HepG2 (cell line): Measurements from ENCODE around the gene CYB5A. TPM values are rescaled to one million over a fixed set of nuclear protein-coding genes. Genes with fewer than 3 reads are reported as not detected.

Experiments
- ASH2L ChIP-seq: fragments of 300-600, 200-600 bp; sonication (generic); IDR thresholded peaks from 2 replicates; pipeline ENCODE4 v1.7.0; 2017; ENCODE audit warnings: low read depth, mild to moderate bottlenecking, moderate library complexity, mixed read lengths, low read length; ENCODE audit not compliant: insufficient read length
- CEBPG ChIP-seq: IDR thresholded peaks from 2 replicates; pipeline ENCODE4 v1.6.1; 2016
- EHMT2 ChIP-seq: fragments of 200-600 bp; sonication (generic); IDR thresholded peaks from 2 replicates; pipeline ENCODE4 v1.7.0; 2017; ENCODE audit warnings: antibody characterized with exemption, low read depth, low read length, borderline replicate concordance
- HDAC1 ChIP-seq: sonication (generic); formaldehyde crosslinking; IDR thresholded peaks from 2 replicates; pipeline ENCODE4 v1.5.1; 2020; ENCODE audit warnings: mild to moderate bottlenecking, missing genetic modification reagents
- KAT2B ChIP-seq: fragments of 150-350 bp; IDR thresholded peaks from 2 replicates; pipeline ENCODE4 v1.6.1; 2014; ENCODE audit warnings: low read depth, low read length, borderline replicate concordance
- KLF11 ChIP-seq: IDR thresholded peaks from 2 replicates; pipeline ENCODE4 v1.6.1; 2016; ENCODE audit warnings: missing compliant biosample characterization
- NCOA2 ChIP-seq: sonication (generic); formaldehyde crosslinking; IDR thresholded peaks from 2 replicates; pipeline ENCODE4 v1.8.0; 2022; ENCODE audit warnings: inconsistent platforms
- POLR2G ChIP-seq: fragments of 200-400 bp; formaldehyde crosslinking; IDR thresholded peaks from 2 replicates; pipeline ENCODE4 v1.6.1; 2018; ENCODE audit warnings: mild to moderate bottlenecking, low read depth, low read length, moderate library complexity
- RXRA ChIP-seq: sonication (generic); formaldehyde crosslinking; IDR thresholded peaks from 2 replicates; pipeline ENCODE4 v1.5.1; 2020; ENCODE audit warnings: missing genetic modification reagents
- RXRB ChIP-seq: IDR thresholded peaks from 2 replicates; pipeline ENCODE4 v1.6.1; 2016; ENCODE audit warnings: borderline replicate concordance, missing genetic modification reagents, missing compliant biosample characterization
- SCMH1 ChIP-seq: sonication (generic); formaldehyde crosslinking; IDR thresholded peaks from 2 replicates; pipeline ENCODE4 v1.9.0; 2021; ENCODE audit warnings: missing genetic modification reagents, mild to moderate bottlenecking, borderline replicate concordance
- SMAD1 ChIP-seq: sonication (generic); formaldehyde crosslinking; IDR thresholded peaks from 2 replicates; pipeline ENCODE4 v1.4.0; 2020; ENCODE audit warnings: missing genetic modification reagents, low read depth, mild to moderate bottlenecking, borderline replicate concordance
- U2AF1 ChIP-seq: fragments of 200-400 bp; formaldehyde crosslinking; optimal IDR thresholded peaks from 2 replicates; pipeline ENCODE3; 2017; ENCODE audit warnings: mild to moderate bottlenecking, low read depth, low read length
- ZC3H13 ChIP-seq: sonication (generic); formaldehyde crosslinking; IDR thresholded peaks from 2 replicates; pipeline ENCODE4 v1.8.1; 2023; ENCODE audit warnings: mild to moderate bottlenecking, missing genetic modification reagents, moderate library complexity
- ZFP36L1 ChIP-seq: sonication (generic); formaldehyde crosslinking; IDR thresholded peaks from 2 replicates; pipeline ENCODE4 v1.8.0; 2022; ENCODE audit warnings: mild to moderate bottlenecking, missing genetic modification reagents, moderate library complexity
- ZNF121 ChIP-seq: sonication (generic); formaldehyde crosslinking; IDR thresholded peaks from 2 replicates; pipeline ENCODE4 v1.5.0; 2020; ENCODE audit warnings: mild to moderate bottlenecking, missing genetic modification reagents
- ZNF33B ChIP-seq: sonication (generic); formaldehyde crosslinking; IDR thresholded peaks from 2 replicates; pipeline ENCODE4 v1.5.1; 2020; ENCODE audit warnings: mild to moderate bottlenecking, missing genetic modification reagents
- ZNF382 ChIP-seq: sonication (generic); formaldehyde crosslinking; IDR thresholded peaks from 2 replicates; pipeline ENCODE4 v1.5.0; 2020; ENCODE audit warnings: missing genetic modification reagents, mild to moderate bottlenecking, borderline replicate concordance
- ZNF724P ChIP-seq: sonication (generic); formaldehyde crosslinking; IDR thresholded peaks from 2 replicates; pipeline ENCODE4 v1.8.0; 2022; ENCODE audit warnings: missing genetic modification reagents, borderline replicate concordance
- ZNF841 ChIP-seq: sonication (generic); formaldehyde crosslinking; IDR thresholded peaks from 2 replicates; pipeline ENCODE4 v1.8.1; 2023; ENCODE audit warnings: missing genetic modification reagents, borderline replicate concordance
- polyA plus RNA-seq, 8 experiments: library from polyadenylated mRNA; depleted of rRNA in 3 of 8; stranded (reverse) in 7 of 8; unstranded in 1 of 8; fragments of >200 nt; fragmentation: Illumina TruSeq in 4 of 8; extraction: Trizol in 4 of 8; gene quantifications; 2 replicates each; pipeline versions ENCODE4 v1.2.1 to v1.2.3, GENCODE V29; 2011 to 2016; ENCODE audit warnings: low read depth in 4 of 8, missing spikeins in 1 of 8, mixed read lengths in 1 of 8; ENCODE audit not compliant: insufficient read depth in 1 of 8
- total RNA-seq, 5 experiments: library from RNA; depleted of rRNA; stranded (reverse); fragments of >200 nt; fragmentation: Illumina TruSeq; extraction: Trizol; gene quantifications; 2 replicates each; pipeline ENCODE4 v1.2.3, GENCODE V29; 2016; ENCODE audit warnings: low read depth in 1 of 5
- TF ChIP-seq, protein P1 (sequence below): IDR thresholded peaks from 2 replicates; pipeline ENCODE4 v1.6.1; 2012; ENCODE audit warnings: low read length, improper control_type of control experiment
- TF ChIP-seq, protein P2 (sequence below): sonication (generic); formaldehyde crosslinking; IDR thresholded peaks from 2 replicates; pipeline ENCODE4 v1.4.0; 2020; ENCODE audit warnings: mild to moderate bottlenecking, missing genetic modification reagents
- TF ChIP-seq, protein P3 (sequence below): sonication (generic); formaldehyde crosslinking; IDR thresholded peaks from 2 replicates; pipeline ENCODE4 v1.4.0; 2020; ENCODE audit warnings: missing genetic modification reagents, borderline replicate concordance
- TF ChIP-seq, protein P4 (sequence below): sonication (generic); formaldehyde crosslinking; IDR thresholded peaks from 2 replicates; pipeline ENCODE4 v1.8.1; 2023; ENCODE audit warnings: mild to moderate bottlenecking, missing genetic modification reagents

CYB5A gene
- total and polyA plus RNA-seq, 2 of the 13 experiments (the other 11 are each of a cell fraction or from before 2014, with no cell fraction given) = 215 to 356 TPM

DNA sequence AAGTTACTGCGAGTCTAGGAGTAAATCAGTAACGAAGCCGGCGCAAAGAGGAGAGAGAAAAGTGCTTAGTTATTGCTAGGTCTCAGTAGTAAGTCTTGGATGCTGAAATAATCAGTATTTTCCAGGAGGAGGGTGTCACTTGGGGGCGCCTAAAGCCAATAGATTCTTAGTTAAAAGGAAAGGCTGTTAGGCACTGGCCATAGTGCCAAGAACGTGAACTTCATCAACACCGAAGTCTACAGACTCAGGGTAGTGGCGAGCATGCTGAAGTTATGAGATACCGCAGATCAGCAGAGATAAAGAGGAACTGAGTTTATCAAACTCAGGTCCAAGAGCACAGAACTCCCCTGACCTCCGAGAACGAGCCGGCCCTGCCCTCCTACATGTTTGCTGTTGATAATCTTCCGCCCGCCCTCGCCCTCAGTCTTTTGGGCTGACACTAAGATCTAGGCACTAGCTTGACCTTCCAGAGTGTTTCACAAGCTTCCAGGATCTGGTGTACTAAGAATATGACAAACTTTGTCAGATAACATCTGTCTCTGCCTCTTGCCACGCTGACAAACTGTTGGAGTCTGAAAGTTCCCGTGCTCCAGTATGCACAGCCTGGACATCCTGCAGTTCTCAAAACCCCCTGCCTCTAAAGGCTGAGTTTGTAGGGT, 49.2 kb downstream of the CYB5A start (continued):
- TF ChIP-seq, protein P1, sequence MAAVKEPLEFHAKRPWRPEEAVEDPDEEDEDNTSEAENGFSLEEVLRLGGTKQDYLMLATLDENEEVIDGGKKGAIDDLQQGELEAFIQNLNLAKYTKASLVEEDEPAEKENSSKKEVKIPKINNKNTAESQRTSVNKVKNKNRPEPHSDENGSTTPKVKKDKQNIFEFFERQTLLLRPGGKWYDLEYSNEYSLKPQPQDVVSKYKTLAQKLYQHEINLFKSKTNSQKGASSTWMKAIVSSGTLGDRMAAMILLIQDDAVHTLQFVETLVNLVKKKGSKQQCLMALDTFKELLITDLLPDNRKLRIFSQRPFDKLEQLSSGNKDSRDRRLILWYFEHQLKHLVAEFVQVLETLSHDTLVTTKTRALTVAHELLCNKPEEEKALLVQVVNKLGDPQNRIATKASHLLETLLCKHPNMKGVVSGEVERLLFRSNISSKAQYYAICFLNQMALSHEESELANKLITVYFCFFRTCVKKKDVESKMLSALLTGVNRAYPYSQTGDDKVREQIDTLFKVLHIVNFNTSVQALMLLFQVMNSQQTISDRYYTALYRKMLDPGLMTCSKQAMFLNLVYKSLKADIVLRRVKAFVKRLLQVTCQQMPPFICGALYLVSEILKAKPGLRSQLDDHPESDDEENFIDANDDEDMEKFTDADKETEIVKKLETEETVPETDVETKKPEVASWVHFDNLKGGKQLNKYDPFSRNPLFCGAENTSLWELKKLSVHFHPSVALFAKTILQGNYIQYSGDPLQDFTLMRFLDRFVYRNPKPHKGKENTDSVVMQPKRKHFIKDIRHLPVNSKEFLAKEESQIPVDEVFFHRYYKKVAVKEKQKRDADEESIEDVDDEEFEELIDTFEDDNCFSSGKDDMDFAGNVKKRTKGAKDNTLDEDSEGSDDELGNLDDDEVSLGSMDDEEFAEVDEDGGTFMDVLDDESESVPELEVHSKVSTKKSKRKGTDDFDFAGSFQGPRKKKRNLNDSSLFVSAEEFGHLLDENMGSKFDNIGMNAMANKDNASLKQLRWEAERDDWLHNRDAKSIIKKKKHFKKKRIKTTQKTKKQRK = no peak
- no peak for TF ChIP-seq POLR2G
- TF ChIP-seq ZC3H13 (CRISPR knock-in tag) = no peak
- TF ChIP-seq CEBPG (CRISPR knock-in tag) = peak; percentile 20; the same call in 1 of the 2 replicates
- TF ChIP-seq ZNF382 (CRISPR knock-in tag) = no peak
- no peak for TF ChIP-seq EHMT2
- no peak for TF ChIP-seq SCMH1 (CRISPR knock-in tag)
- TF ChIP-seq KAT2B = no peak
- no peak for TF ChIP-seq ZNF121 (CRISPR knock-in tag)
- TF ChIP-seq SMAD1 (CRISPR knock-in tag) = no peak
- TF ChIP-seq ASH2L = peak; percentile 30
- no peak for TF ChIP-seq RXRB
- no peak for TF ChIP-seq HDAC1 (CRISPR knock-in tag)
- TF ChIP-seq KLF11 = no peak
- TF ChIP-seq NCOA2 = peak; percentile 38; the same call in 1 of the 2 replicates
- TF ChIP-seq, protein P2, sequence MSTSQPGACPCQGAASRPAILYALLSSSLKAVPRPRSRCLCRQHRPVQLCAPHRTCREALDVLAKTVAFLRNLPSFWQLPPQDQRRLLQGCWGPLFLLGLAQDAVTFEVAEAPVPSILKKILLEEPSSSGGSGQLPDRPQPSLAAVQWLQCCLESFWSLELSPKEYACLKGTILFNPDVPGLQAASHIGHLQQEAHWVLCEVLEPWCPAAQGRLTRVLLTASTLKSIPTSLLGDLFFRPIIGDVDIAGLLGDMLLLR (CRISPR knock-in tag) = no peak
- no peak for TF ChIP-seq ZNF841 (CRISPR knock-in tag)
- TF ChIP-seq RXRA = no peak
- TF ChIP-seq, protein P3, sequence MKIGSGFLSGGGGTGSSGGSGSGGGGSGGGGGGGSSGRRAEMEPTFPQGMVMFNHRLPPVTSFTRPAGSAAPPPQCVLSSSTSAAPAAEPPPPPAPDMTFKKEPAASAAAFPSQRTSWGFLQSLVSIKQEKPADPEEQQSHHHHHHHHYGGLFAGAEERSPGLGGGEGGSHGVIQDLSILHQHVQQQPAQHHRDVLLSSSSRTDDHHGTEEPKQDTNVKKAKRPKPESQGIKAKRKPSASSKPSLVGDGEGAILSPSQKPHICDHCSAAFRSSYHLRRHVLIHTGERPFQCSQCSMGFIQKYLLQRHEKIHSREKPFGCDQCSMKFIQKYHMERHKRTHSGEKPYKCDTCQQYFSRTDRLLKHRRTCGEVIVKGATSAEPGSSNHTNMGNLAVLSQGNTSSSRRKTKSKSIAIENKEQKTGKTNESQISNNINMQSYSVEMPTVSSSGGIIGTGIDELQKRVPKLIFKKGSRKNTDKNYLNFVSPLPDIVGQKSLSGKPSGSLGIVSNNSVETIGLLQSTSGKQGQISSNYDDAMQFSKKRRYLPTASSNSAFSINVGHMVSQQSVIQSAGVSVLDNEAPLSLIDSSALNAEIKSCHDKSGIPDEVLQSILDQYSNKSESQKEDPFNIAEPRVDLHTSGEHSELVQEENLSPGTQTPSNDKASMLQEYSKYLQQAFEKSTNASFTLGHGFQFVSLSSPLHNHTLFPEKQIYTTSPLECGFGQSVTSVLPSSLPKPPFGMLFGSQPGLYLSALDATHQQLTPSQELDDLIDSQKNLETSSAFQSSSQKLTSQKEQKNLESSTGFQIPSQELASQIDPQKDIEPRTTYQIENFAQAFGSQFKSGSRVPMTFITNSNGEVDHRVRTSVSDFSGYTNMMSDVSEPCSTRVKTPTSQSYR = no peak
- TF ChIP-seq, protein P4, sequence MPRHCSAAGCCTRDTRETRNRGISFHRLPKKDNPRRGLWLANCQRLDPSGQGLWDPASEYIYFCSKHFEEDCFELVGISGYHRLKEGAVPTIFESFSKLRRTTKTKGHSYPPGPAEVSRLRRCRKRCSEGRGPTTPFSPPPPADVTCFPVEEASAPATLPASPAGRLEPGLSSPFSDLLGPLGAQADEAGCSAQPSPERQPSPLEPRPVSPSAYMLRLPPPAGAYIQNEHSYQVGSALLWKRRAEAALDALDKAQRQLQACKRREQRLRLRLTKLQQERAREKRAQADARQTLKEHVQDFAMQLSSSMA (CRISPR knock-in tag) = no peak
- no peak for TF ChIP-seq ZNF33B (CRISPR knock-in tag)
- TF ChIP-seq ZNF724P (CRISPR knock-in tag) = no peak
- TF ChIP-seq U2AF1 = peak; percentile 58
- no peak for TF ChIP-seq ZFP36L1 (CRISPR knock-in tag)
